HG03108 (cell line): Measurements from ENCODE around the gene MTCH1.
A peak's percentile ranks its signal among the peaks of the same experiment; 100 is the strongest.

Experiments
- ATAC-seq: cut with Tn5 transposase; IDR thresholded peaks from one replicate; pipeline ENCODE4 v1.9.1; 2021; ENCODE audit warnings: moderate library complexity; ENCODE audit not compliant: unreplicated experiment

Gene MTCH1

GRCh38 chr6:36985808-36986703 is at the start of gene MTCH1:
MTCH1 (minus strand) TSS chr6:36986196; CDS start chr6:36986173, 23 bp downstream.
- peak; percentile 82 for ATAC-seq

GRCh38 chr6:37033819-37034795 is 48.1 kb upstream of the MTCH1 start:
- no peak for ATAC-seq

- no peak for ATAC-seq
These were observed 47.3 kb upstream of the MTCH1 start for GRCh38 chr6:37033255-37033654.

- ATAC-seq = no peak
These were observed 46.2 kb upstream of the MTCH1 start for GRCh38 chr6:37032239-37032638.

GRCh38 chr6:37030599-37030998 is 44.6 kb upstream of the MTCH1 start:
- ATAC-seq = no peak

GRCh38 chr6:37029249-37029971 is 43.4 kb upstream of the MTCH1 start:
- ATAC-seq = no peak

GRCh38 chr6:37027811-37028469 is 41.9 kb upstream of the MTCH1 start:
- no peak for ATAC-seq

GRCh38 chr6:37027036-37027720 is 41.2 kb upstream of the MTCH1 start:
- no peak for ATAC-seq

GRCh38 chr6:37025621-37026466 is 39.8 kb upstream of the MTCH1 start:
- ATAC-seq = no peak

- ATAC-seq = no peak
These were observed 38.8 kb upstream of the MTCH1 start for GRCh38 chr6:37024656-37025337.

GRCh38 chr6:37022135-37022863 is 36.3 kb upstream of the MTCH1 start:
- ATAC-seq = no peak

GRCh38 chr6:37021356-37022129 is 35.5 kb upstream of the MTCH1 start:
- no peak for ATAC-seq

- no peak for ATAC-seq
These were observed 34.8 kb upstream of the MTCH1 start for GRCh38 chr6:37020812-37021211.

- no peak for ATAC-seq
These were observed 34.4 kb upstream of the MTCH1 start for GRCh38 chr6:37020381-37020780.

GRCh38 chr6:37019065-37019450 is 33.1 kb upstream of the MTCH1 start:
- no peak for ATAC-seq

GRCh38 chr6:37018198-37019064 is 32.4 kb upstream of the MTCH1 start:
- ATAC-seq = peak; percentile 89
